SU-DHL-6 (cell line): ENCODE results near the gene GPC2.
"Not testable (repeated sequence)": the region's sequence is repeated elsewhere in the genome, so short reads cannot be mapped to it uniquely, and the experiment has no call there.

Source experiments
- H2AFZ ChIP-seq: fragments of 200-600 bp; sonication (generic); 2 replicates; pipeline ENCODE4 v1.6.1; 2014; ENCODE audit warnings: low read depth, mild to moderate bottlenecking, moderate library complexity, mixed read lengths, antibody characterized with exemption, low read length; ENCODE audit not compliant: severe bottlenecking
- H3F3A ChIP-seq: fragments of 200-600 bp; shearing (Covaris generic); 2 replicates; pipeline ENCODE4 v1.6.0; 2016; ENCODE audit warnings: antibody characterized with exemption, mild to moderate bottlenecking; ENCODE audit not compliant: insufficient read depth
- H3K27ac ChIP-seq: fragments of 200-600 bp; sonication (generic); 2 replicates; pipeline ENCODE4 v1.5.1; 2016; ENCODE audit warnings: low read depth, mild to moderate bottlenecking, low read length, moderate library complexity, mixed read lengths
- H3K27me3 ChIP-seq: fragments of 200-600 bp; sonication (generic), shearing (Covaris generic); 2 replicates; pipeline ENCODE4 v1.6.0; 2014; ENCODE audit warnings: mild to moderate bottlenecking, low read length
- H3K36me3 ChIP-seq: fragments of 200-600 bp; sonication (generic); 2 replicates; pipeline ENCODE4 v1.6.1; 2014; ENCODE audit warnings: mild to moderate bottlenecking, low read length, mixed read lengths
- H3K4me2 ChIP-seq: fragments of 300-600, 200-600 bp; shearing (Covaris generic), sonication (generic); 2 replicates; pipeline ENCODE4 v1.6.0; 2014; ENCODE audit warnings: low read length, low read depth, mild to moderate bottlenecking; ENCODE audit not compliant: poor library complexity, severe bottlenecking
- H3K4me3 ChIP-seq: fragments of 200-600 bp; sonication (generic); 2 replicates; pipeline ENCODE4 v1.5.1; 2014; ENCODE audit warnings: antibody characterized with exemption, low read length, mild to moderate bottlenecking, mixed read lengths; ENCODE audit not compliant: insufficient read depth, poor library complexity, severe bottlenecking
- H3K79me2 ChIP-seq: fragments of 200-600 bp; sonication (generic); 2 replicates; pipeline ENCODE4 v1.6.1; 2014; ENCODE audit warnings: mild to moderate bottlenecking, low read length, moderate library complexity; ENCODE audit not compliant: insufficient read depth
- H3K9ac ChIP-seq: fragments of 200-600 bp; sonication (generic); 2 replicates; pipeline ENCODE4 v1.7.0; 2014; ENCODE audit warnings: mild to moderate bottlenecking, low read length
- H3K9me2 ChIP-seq: fragments of 200-600 bp; sonication (generic); replicated peaks from 2 replicates; pipeline ENCODE4 v1.6.1; 2014; ENCODE audit warnings: low read length; ENCODE audit not compliant: insufficient read depth
- H3K9me3 ChIP-seq: fragments of 200-600 bp; sonication (generic); 2 replicates; pipeline ENCODE4 v1.6.1; 2014; ENCODE audit warnings: low read length, mixed read lengths; ENCODE audit not compliant: insufficient read depth
- H4K20me1 ChIP-seq: fragments of 200-600 bp; sonication (generic); 2 replicates; pipeline ENCODE4 v1.6.1; 2014; ENCODE audit warnings: low read depth, mild to moderate bottlenecking, antibody characterized with exemption, low read length, moderate library complexity, mixed read lengths
- CTCF ChIP-seq: fragments of 200-600 bp; sonication (generic); IDR thresholded peaks from one replicate; pipeline ENCODE4 v1.5.1; 2017; ENCODE audit warnings: antibody characterized with exemption, mild to moderate bottlenecking, low read length, moderate library complexity; ENCODE audit not compliant: insufficient read depth, poor library complexity, severe bottlenecking
- EZH2phosphoT487 ChIP-seq: fragments of 200-600 bp; sonication (generic), shearing (Covaris generic); conservative IDR thresholded peaks from 2 replicates; pipeline ENCODE4 v1.6.1; 2018; ENCODE audit warnings: mild to moderate bottlenecking, antibody characterized with exemption, low read length, moderate library complexity, mixed read lengths

GPC2 gene

GRCh38 chr7:100192969-100193368 lies 15.8 kb upstream of the GPC2 start:
- Histone ChIP-seq H4K20me1 (no peaks in the 10 kb centered on the region), H3K9ac (peak overlapping the region; percentile 52), H3F3A (peaks cover 56% of the 10 kb centered on the region), H3K9me2 (no peaks in the 10 kb centered on the region), H3K79me2 (no peaks in the 10 kb centered on the region), H3K4me2 (peak overlapping the region; percentile 62), H3K36me3 (no peaks in the 10 kb centered on the region), H3K27ac (peak overlapping the region; percentile 94), H3K4me3 (no peak overlapping the region), H3K9me3 (no peaks in the 10 kb centered on the region), H2AFZ (peak overlapping the region; percentile 21), H3K27me3 (no peaks in the 10 kb centered on the region)
- TF ChIP-seq CTCF (no peak), EZH2phosphoT487 (no peak)

- not testable (repeated sequence) for H3K36me3 ChIP-seq, H3K27me3 ChIP-seq, H3K4me3 ChIP-seq, H3K79me2 ChIP-seq, H3K9me2 ChIP-seq, H4K20me1 ChIP-seq, H3K9me3 ChIP-seq
- peak overlapping the region; percentile 62 for H3K4me2 ChIP-seq
- peak overlapping the region; percentile 52 for H3K9ac ChIP-seq
- H3K27ac ChIP-seq = peak overlapping the region; percentile 94
- H3F3A ChIP-seq = peaks cover 56% of the 10 kb centered on the region
- peak overlapping the region; percentile 21 for H2AFZ ChIP-seq
These were observed 15.2 kb upstream of the GPC2 start for GRCh38 chr7:100192281-100192862.

GRCh38 chr7:100191775-100192174 lies 14.6 kb upstream of the GPC2 start:
- H3K9ac ChIP-seq = peak overlapping the region; percentile 52
- TF ChIP-seq EZH2phosphoT487 (no peak), CTCF (no peak)
- H3K27ac ChIP-seq = peak overlapping the region; percentile 94
- H2AFZ ChIP-seq = peak overlapping the region; percentile 21
- peak overlapping the region; percentile 62 for H3K4me2 ChIP-seq
- no peaks in the 10 kb centered on the region for H4K20me1 ChIP-seq
- no peaks in the 10 kb centered on the region for H3K9me3 ChIP-seq
- no peaks in the 10 kb centered on the region for H3K9me2 ChIP-seq
- H3K36me3 ChIP-seq = no peaks in the 10 kb centered on the region
- H3K79me2 ChIP-seq = no peaks in the 10 kb centered on the region
- no peaks in the 10 kb centered on the region for H3K27me3 ChIP-seq
- H3K4me3 ChIP-seq = no peak overlapping the region
- H3F3A ChIP-seq = peaks cover 56% of the 10 kb centered on the region

GRCh38 chr7:100190048-100190711 lies 13.0 kb upstream of the GPC2 start:
- H3K4me2 ChIP-seq = peak overlapping the region; percentile 62
- H3K9me3 ChIP-seq = no peaks in the 10 kb centered on the region
- H3K9me2 ChIP-seq = no peaks in the 10 kb centered on the region
- H3K4me3 ChIP-seq = peak overlapping the region; percentile 24
- no peaks in the 10 kb centered on the region for H3K36me3 ChIP-seq
- TF ChIP-seq CTCF = peak; percentile 81
- no peak for TF ChIP-seq EZH2phosphoT487
- no peaks in the 10 kb centered on the region for H4K20me1 ChIP-seq
- no peaks in the 10 kb centered on the region for H3K27me3 ChIP-seq
- H3K9ac ChIP-seq = peak overlapping the region; percentile 52
- H3K27ac ChIP-seq = peak overlapping the region; percentile 94
- peaks cover 50% of the 10 kb centered on the region for H3F3A ChIP-seq
- no peaks in the 10 kb centered on the region for H3K79me2 ChIP-seq
- H2AFZ ChIP-seq = peak overlapping the region; percentile 39
